Pancreas (tissue), 10 donors: ENCODE results near the gene FCN3. TPM values are rescaled to one million over a fixed set of nuclear protein-coding genes. Genes with fewer than 3 reads are reported as not detected.

Source experiments
- ATAC-seq, 4 donors: fragments of 200-7000 bp; cut with Tn5 transposase; one replicate each; pipeline versions ENCODE4 v1.8.0 to v1.9.1; 2020; ENCODE audit warnings: mild to moderate bottlenecking in 4 of 4, moderate library complexity in 4 of 4
- DNase-seq, 6 donors: peaks; one replicate each; pipeline ENCODE4 v3.0.0-alpha.2; 2020
- FAIRE-seq: peaks from 2 replicates; lab custom pipeline; 2012; peaks lifted over from hg19 to GRCh38; lab: Jason Lieb, UNC
- H3K27ac ChIP-seq, 4 donors: fragments of 200-600 bp; sonication (generic); 1 replicate in 3 of 4; 2 replicates in 1 of 4; pipeline versions ENCODE4 v1.5.0 to v1.8.0; 2020
- H3K27me3 ChIP-seq, 4 donors: fragments of 200-600 bp; one replicate each; pipeline ENCODE4 v1.8.0; 2021
- H3K36me3 ChIP-seq, 3 donors: fragments of 200-600 bp; sonication (generic) in 1 of 3; one replicate each; pipeline versions ENCODE4 v1.5.0 to v1.8.0; 2020 to 2021
- H3K4me1 ChIP-seq, 3 donors: fragments of 200-600 bp; one replicate each; pipeline ENCODE4 v1.8.0; 2021
- H3K4me3 ChIP-seq, 4 donors: fragments of 200-600 bp; sonication (generic) in 2 of 4; one replicate each; pipeline versions ENCODE4 v1.5.0 to v1.8.0; 2020 to 2021
- H3K9me3 ChIP-seq, 4 donors: fragments of 200-600 bp; one replicate each; pipeline ENCODE4 v1.8.0; 2021
- CTCF ChIP-seq, 4 donors: fragments of 200-600 bp; sonication (generic) in 3 of 4; IDR thresholded peaks; one replicate each; pipeline versions ENCODE4 v1.5.0 to v1.8.0; 2021; ENCODE audit warnings: antibody characterized with exemption in 4 of 4
- WGBS, 2 donors: extraction: QIAGEN DNeasy Blood & Tissue Kit; methylation state at CpG; one replicate each; pipeline ENCODE4 v1.1.7; 2013; 5-methylcytosine and 5-hydroxymethylcytosine counted together
- intact Hi-C, 3 donors: fragments of 100-400 bp; cut with DNase I; formaldehyde crosslinking; loops; one replicate each; pipeline versions ENCODE4 v1.11.1 to v1.14.2; 2022
- polyA plus RNA-seq, 2 donors: library from polyadenylated mRNA; stranded (reverse); fragments of 200-250 nt; gene quantifications; one replicate each; pipeline ENCODE4 v1.2.3, GENCODE V29; 2013
- total RNA-seq, 6 donors: library from RNA; stranded (reverse); fragmentation: NEBNext Ultra II Directional in 4 of 6; extraction: Animal tissue kit (Norgen Biotek cat#: 25700) in 4 of 6; gene quantifications; one replicate each; pipeline versions ENCODE4 v1.2.1 to v1.2.4, GENCODE V29; 2021 to 2023
- donor health status: healthy with polysubstance abuse.
- donor health status: DM: no; HTN: no; CAD: no; lungs with moderate emphysema.
- donor health status: DM: no; HTN: no; CAD: no.
- donor health status: control.
- donor health status: control.
- donor health status: Bipolar disorder and iron deficiency.
- donor health status: DM: yes; HTN: yes; CAD: no.
- donor health status: DM: no; HTN: no; CAD: no.
- donor health status: DM: no; HTN: no; CAD: no.
- donor health status: DM: yes; HTN: yes; CAD: no.

The FCN3 gene
- total and polyA plus RNA-seq, 8 donors = 0.39 to 19.7 (median 3.7) TPM

GRCh38 chr1:27357281-27358037 is 17.2 kb downstream of the FCN3 start:
- Histone ChIP-seq H3K27ac (no peak overlapping the region), H3K36me3 (no peaks in the 10 kb centered on the region), H3K9me3 (no peaks in the 10 kb centered on the region), H3K4me1 (peaks cover 0 to 4% (median 0%) of the 10 kb centered on the region in 3 donors), H3K4me3 (peak overlapping the region in 3 of 4 donors; percentile 18 to 38 (median 38)), H3K27me3 (no peaks in the 10 kb centered on the region)
- no peak for FAIRE-seq
- ATAC-seq = peak; percentile 86 to 93 (median 90)
- WGBS, 2 donors = 11 to 13% methylated on average over 40 of the region's 40 CpGs
- TF ChIP-seq CTCF (IDR thresholded peaks at IDR 0.05) = peak; percentile 99 to 100 (median 100)
- DNase-seq = peak; percentile 72 to 94 (median 84)
- intact Hi-C loops = loop anchor here in 1 of 3 donors (5.0 kb wide), 1 partner anchor 35 kb away; the partner anchor contains the start of gene GPR3

- Histone ChIP-seq H3K27ac (no peak overlapping the region), H3K4me3 (peak overlapping the region in 2 of 4 donors; percentile 38), H3K27me3 (no peaks in the 10 kb centered on the region), H3K9me3 (no peaks in the 10 kb centered on the region), H3K4me1 (peaks cover 0 to 4% (median 0%) of the 10 kb centered on the region in 3 donors), H3K36me3 (no peaks in the 10 kb centered on the region)
- intact Hi-C loops = loop anchor here in 1 of 3 donors (5.0 kb wide), 1 partner anchor 36 kb away; the partner anchor contains the start of gene GPR3
- FAIRE-seq (no peak), DNase-seq (peak in 5 of 6 donors; percentile 39 to 86 (median 62)), ATAC-seq (peak; percentile 28 to 49 (median 38))
- TF ChIP-seq CTCF (IDR thresholded peaks at IDR 0.05) = no peak
- 70 to 71% methylated on average over 37 of the region's 37 CpGs for WGBS, 2 donors
These were observed 17.9 kb downstream of the FCN3 start for GRCh38 chr1:27356619-27357280.

- no peak for TF ChIP-seq CTCF (IDR thresholded peaks at IDR 0.05)
- no peaks in the 10 kb centered on the region for H3K36me3 ChIP-seq
- FAIRE-seq = no peak
- no peak for ATAC-seq
- DNase-seq = no peak
- H3K27ac ChIP-seq = no peak overlapping the region
- intact Hi-C loops = loop anchor here in 1 of 3 donors (5.0 kb wide), 1 partner anchor 36 kb away; the partner anchor contains the start of gene GPR3
- H3K4me3 ChIP-seq = no peak overlapping the region
- WGBS, 2 donors = 92 to 95% methylated on average over 13 of the region's 13 CpGs
- no peaks in the 10 kb centered on the region for H3K27me3 ChIP-seq
- no peaks in the 10 kb centered on the region for H3K9me3 ChIP-seq
- peaks cover 0 to 4% (median 0%) of the 10 kb centered on the region in 3 donors for H3K4me1 ChIP-seq
These were observed 18.4 kb downstream of the FCN3 start for GRCh38 chr1:27356277-27356618.

- ATAC-seq = no peak
- no peaks in the 10 kb centered on the region for H3K9me3 ChIP-seq
- no peak for DNase-seq
- no peak for FAIRE-seq
- peaks cover 0 to 4% (median 0%) of the 10 kb centered on the region in 3 donors for H3K4me1 ChIP-seq
- no peaks in the 10 kb centered on the region for H3K27me3 ChIP-seq
- 86 to 91% methylated on average over 5 of the region's 5 CpGs for whole genome bisulfite sequencing, 2 donors
- H3K4me3 ChIP-seq = no peak overlapping the region
- intact Hi-C loops = loop anchor here in 1 of 3 donors (5.0 kb wide), 1 partner anchor 37 kb away; the partner anchor contains the start of gene GPR3
- H3K36me3 ChIP-seq = no peaks in the 10 kb centered on the region
- TF ChIP-seq CTCF (IDR thresholded peaks at IDR 0.05) = no peak
- no peak overlapping the region for H3K27ac ChIP-seq
These were observed 18.9 kb downstream of the FCN3 start for GRCh38 chr1:27355683-27356082.
